ENCODE data around the gene ANGPTL5.
A peak's percentile ranks its signal among the peaks of the same experiment; 100 is the strongest.
"Not testable (repeated sequence)": the region's sequence is repeated elsewhere in the genome, so short reads cannot be mapped to it uniquely, and the experiment has no call there.

The ANGPTL5 gene

GRCh38 chr11:101916422-101916821, at the start of gene ANGPTL5:
Gene ANGPTL5, minus strand, starts transcription at chr11:101916522. Its CDS starts 8,613 bp downstream, at chr11:101907909.
- no peak for DNase-seq (ENCODE audit: low read depth in 2 of 2)

GRCh38 chr11:101964200-101964599, 47.9 kb upstream of the ANGPTL5 start:
- DNase-seq (ENCODE audit: low read depth in 2 of 2), result not testable (repeated sequence)

- no peak for DNase-seq (ENCODE audit: low read depth in 2 of 2)
Measured at GRCh38 chr11:101960231-101960630, 43.9 kb upstream of the ANGPTL5 start.

GRCh38 chr11:101955701-101956100, 39.4 kb upstream of the ANGPTL5 start:
- DNase-seq (ENCODE audit: low read depth in 2 of 2), result no peak

- DNase-seq (ENCODE audit: low read depth in 2 of 2), result no peak
Measured at GRCh38 chr11:101955278-101955677, 39.0 kb upstream of the ANGPTL5 start.

GRCh38 chr11:101949680-101950220, 33.4 kb upstream of the ANGPTL5 start:
- no peak for DNase-seq (ENCODE audit: low read depth in 2 of 2)

- DNase-seq (ENCODE audit: low read depth in 2 of 2), result no peak
Measured at GRCh38 chr11:101945448-101945847, 29.1 kb upstream of the ANGPTL5 start.

GRCh38 chr11:101944923-101945322, 28.6 kb upstream of the ANGPTL5 start:
- DNase-seq (ENCODE audit: low read depth in 2 of 2), result no peak

GRCh38 chr11:101940901-101941520, 24.7 kb upstream of the ANGPTL5 start:
- no peak for DNase-seq (ENCODE audit: low read depth in 2 of 2)

GRCh38 chr11:101931692-101932091, 15.4 kb upstream of the ANGPTL5 start:
- no peak for DNase-seq (ENCODE audit: low read depth in 2 of 2)

- no peak for DNase-seq (ENCODE audit: low read depth in 2 of 2)
Measured at GRCh38 chr11:101929294-101929915, 13.1 kb upstream of the ANGPTL5 start.

- no peak for DNase-seq (ENCODE audit: low read depth in 2 of 2)
Measured at GRCh38 chr11:101923554-101923953, 7.2 kb upstream of the ANGPTL5 start.

- DNase-seq (ENCODE audit: low read depth in 2 of 2), result no peak
Measured at GRCh38 chr11:101920992-101921391, 4.7 kb upstream of the ANGPTL5 start.

- no peak for DNase-seq (ENCODE audit: low read depth in 2 of 2)
Measured at GRCh38 chr11:101917226-101917625, 904 bp upstream of the ANGPTL5 start.

GRCh38 chr11:101915791-101916291, 481 bp downstream of the ANGPTL5 start:
- no peak for DNase-seq (ENCODE audit: low read depth in 2 of 2)

GRCh38 chr11:101914738-101915426, 1.4 kb downstream of the ANGPTL5 start, which contains the start of gene CEP126:
Gene CEP126, plus strand, starts transcription at chr11:101915010. Its CDS starts 275 bp downstream, at chr11:101915285.
- DNase-seq (ENCODE audit: low read depth in 2 of 2), result peak; percentile 85 to 90

- no peak for DNase-seq (ENCODE audit: low read depth in 2 of 2)
Measured at GRCh38 chr11:101914341-101914737, 2.0 kb downstream of the ANGPTL5 start.

- DNase-seq (ENCODE audit: low read depth in 2 of 2), result no peak
Measured at GRCh38 chr11:101913656-101914055, 2.7 kb downstream of the ANGPTL5 start.

- DNase-seq (ENCODE audit: low read depth in 2 of 2), result no peak
Measured at GRCh38 chr11:101912823-101913284, 3.5 kb downstream of the ANGPTL5 start.

GRCh38 chr11:101909087-101909486, 7.2 kb downstream of the ANGPTL5 start:
- DNase-seq (ENCODE audit: low read depth in 2 of 2), result no peak

- DNase-seq (ENCODE audit: low read depth in 2 of 2), result no peak
Measured at GRCh38 chr11:101907815-101908214, 8.5 kb downstream of the ANGPTL5 start.

- DNase-seq (ENCODE audit: low read depth in 2 of 2), result no peak
Measured at GRCh38 chr11:101894505-101894904, 21.8 kb downstream of the ANGPTL5 start.

Measured in stimulated activated CD4-positive, alpha-beta T cell treated with anti-CD3 and anti-CD28 coated beads, Interleukin-15, amount 100 ng/mL, for 48 hours (primary cell).